A549 (cell line): ENCODE results near the gene EIF4G3.

Source experiments
- CTCF ChIP-seq: fragments of >200 bp; sonication (Bioruptor Twin); formaldehyde crosslinking; IDR thresholded peaks from 3 replicates; pipeline ENCODE4 v1.5.1; 2016
- FOXS1 ChIP-seq: fragments of 250-450 bp; sonication (Bioruptor Pico); IDR thresholded peaks from 2 replicates; pipeline ENCODE4 v1.5.0; 2020; ENCODE audit warnings: mild to moderate bottlenecking, moderate library complexity
- HMGXB4 ChIP-seq: fragments of 250-450 bp; sonication (Bioruptor Pico); IDR thresholded peaks from 2 replicates; pipeline ENCODE4 v1.5.0; 2021; ENCODE audit warnings: mild to moderate bottlenecking, moderate library complexity, borderline replicate concordance
- NPAS2 ChIP-seq: fragments of 250-450 bp; sonication (Bioruptor Pico); IDR thresholded peaks from 2 replicates; pipeline ENCODE4 v1.8.0; 2022; ENCODE audit warnings: mild to moderate bottlenecking, moderate library complexity, borderline replicate concordance
- PHF8 ChIP-seq: fragments of 200-600 bp; sonication (generic); IDR thresholded peaks from 2 replicates; pipeline ENCODE4 v1.6.1; 2016; ENCODE audit warnings: low read depth, mild to moderate bottlenecking, antibody characterized with exemption, moderate library complexity, borderline replicate concordance
- POLR2A ChIP-seq: IDR thresholded peaks from 2 replicates; pipeline ENCODE4 v1.6.1; 2012; ENCODE audit warnings: mild to moderate bottlenecking, low read length
- RAD21 ChIP-seq, 2 experiments: fragments of >200 bp in 1 of 2; sonication (Bioruptor Twin) in 1 of 2; formaldehyde crosslinking in 1 of 2; IDR thresholded peaks in 1 of 2; conservative IDR thresholded peaks in 1 of 2; 2 replicates in 1 of 2; 3 replicates in 1 of 2; pipeline ENCODE4 v1.6.1; 2012 to 2018; ENCODE audit warnings: inconsistent platforms in 1 of 2
- SMC3 ChIP-seq: fragments of >200 bp; sonication (Bioruptor Twin); formaldehyde crosslinking; IDR thresholded peaks from 3 replicates; pipeline ENCODE4 v1.6.1; 2018; ENCODE audit warnings: inconsistent platforms

- TF ChIP-seq HMGXB4 (CRISPR knock-in tag) = no peak
- no peak for TF ChIP-seq CTCF
- TF ChIP-seq FOXS1 (CRISPR knock-in tag) = no peak
- TF ChIP-seq POLR2A = no peak
- no peak for TF ChIP-seq PHF8
- no peak for TF ChIP-seq NPAS2
- no peak for TF ChIP-seq SMC3
- TF ChIP-seq RAD21 (conservative IDR thresholded peaks at IDR 0.05 in 1 of 2, IDR thresholded peaks at IDR 0.05 in 1 of 2) = no peak
Observed at GRCh38 chr1:20883766-20884165, 292.9 kb downstream of the EIF4G3 start.
